Activated naive CD4-positive, alpha-beta T cell treated with anti-CD3 and anti-CD28 coated beads, Interleukin-2, amount 50 U/mL, for 16 hours (primary cell): Measurements from ENCODE around the gene DYNC1LI2.
"Not testable (repeated sequence)": the region's sequence is repeated elsewhere in the genome, so short reads cannot be mapped to it uniquely, and the experiment has no call there.

Experiments used
- DNase-seq: peaks from one replicate; pipeline ENCODE4 v3.0.0-alpha.2; 2020

DYNC1LI2 gene

DNA sequence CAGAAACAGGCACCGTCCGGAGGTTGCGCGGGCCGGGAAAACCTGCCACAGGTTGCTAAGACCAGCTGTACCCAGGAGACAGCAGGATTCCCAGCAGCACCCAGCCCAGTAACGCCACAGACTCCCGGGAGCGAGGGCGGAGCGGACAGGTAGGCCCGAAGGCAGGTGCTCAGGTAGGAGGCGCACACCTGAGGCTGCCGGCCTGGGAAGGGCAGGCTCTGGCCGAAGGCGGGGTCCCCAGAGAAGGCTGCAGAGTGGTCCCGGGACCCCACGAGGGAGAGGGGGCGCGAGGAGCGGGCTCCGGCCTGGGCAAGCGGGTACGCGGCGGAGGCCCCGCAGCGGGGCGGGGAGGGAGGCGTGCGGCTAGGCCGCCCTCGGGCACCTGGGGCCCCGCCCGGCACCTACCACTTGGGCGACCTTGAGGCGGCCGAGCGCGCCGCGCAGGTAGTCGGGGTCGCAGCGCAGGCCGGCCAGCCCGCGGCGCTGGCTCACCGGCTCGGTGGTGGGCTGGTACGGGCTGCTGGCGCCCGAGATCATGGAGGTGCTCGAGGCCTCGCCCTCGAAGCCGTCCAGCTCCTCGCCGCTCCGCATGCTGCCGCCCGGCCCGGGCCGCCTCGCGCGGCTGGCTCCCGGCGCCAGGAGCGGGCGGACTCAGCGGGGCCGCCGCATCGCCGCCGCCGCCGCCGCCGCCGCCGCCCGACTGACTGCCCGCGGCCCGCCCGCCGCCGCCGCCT, 55.3 kb downstream of the DYNC1LI2 start:
- peak; percentile 23 for DNase-seq

DNA sequence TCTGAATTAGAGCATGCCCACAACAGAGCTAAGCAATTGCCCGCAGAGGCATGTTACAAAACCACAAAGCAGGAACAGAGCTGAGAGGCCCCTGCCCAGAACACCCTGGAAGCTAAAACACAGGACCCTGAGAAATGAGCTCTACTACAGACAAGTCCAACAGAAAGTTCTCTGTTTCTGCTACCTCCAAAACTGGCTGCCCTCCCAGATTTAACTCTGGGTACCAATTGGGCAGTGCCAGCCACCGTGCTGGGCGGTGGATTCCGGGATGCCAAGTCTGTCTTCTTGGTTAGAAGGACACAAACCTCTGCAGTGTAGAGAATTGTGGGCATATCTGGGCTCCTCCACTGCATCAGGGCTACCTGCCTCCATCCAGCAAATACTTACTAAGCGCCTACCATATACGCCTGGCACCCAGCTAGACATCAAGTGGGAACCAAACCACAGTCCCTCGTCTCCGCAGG, 55.9 kb downstream of the DYNC1LI2 start:
- no peak for DNase-seq

DNA sequence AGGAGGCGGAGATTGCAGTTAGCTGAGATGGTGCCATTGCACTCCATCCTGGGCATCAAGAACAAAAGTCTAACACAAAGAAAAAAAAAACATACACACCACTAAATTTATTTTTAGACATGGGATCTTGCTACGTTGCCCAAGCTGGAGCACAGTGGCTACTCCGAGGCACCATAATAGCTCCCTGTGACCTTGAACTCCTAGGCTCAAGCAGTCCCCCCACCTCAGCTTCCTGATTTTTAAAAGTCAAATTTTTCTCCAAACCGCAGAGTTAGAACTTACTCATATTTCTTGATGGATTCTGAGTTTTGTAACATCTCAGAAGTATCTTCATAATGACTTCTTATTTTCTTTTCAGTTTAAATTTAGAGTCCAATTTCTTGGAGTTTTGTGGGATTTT, 58.3 kb downstream of the DYNC1LI2 start:
- no peak for DNase-seq

DNA sequence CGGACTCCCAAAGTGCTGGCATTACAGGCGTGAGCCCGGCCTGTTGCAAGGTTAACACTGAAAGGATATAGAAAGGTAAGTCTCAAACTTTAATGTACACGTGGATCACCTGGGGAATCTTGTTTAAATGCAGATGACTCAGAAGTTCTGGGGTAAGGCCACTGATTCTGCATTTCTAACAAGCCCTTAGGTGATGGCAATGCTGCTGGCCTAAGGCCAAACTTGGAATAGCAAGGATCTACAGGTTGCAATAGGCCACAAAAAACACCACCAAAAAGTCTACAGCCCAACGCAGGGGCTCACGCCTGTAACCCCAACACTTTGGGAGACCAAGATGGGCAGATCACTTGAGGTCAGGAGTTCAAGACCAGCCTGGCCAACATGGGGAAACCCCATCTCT, 59.1 kb downstream of the DYNC1LI2 start:
- no peak for DNase-seq

DNA sequence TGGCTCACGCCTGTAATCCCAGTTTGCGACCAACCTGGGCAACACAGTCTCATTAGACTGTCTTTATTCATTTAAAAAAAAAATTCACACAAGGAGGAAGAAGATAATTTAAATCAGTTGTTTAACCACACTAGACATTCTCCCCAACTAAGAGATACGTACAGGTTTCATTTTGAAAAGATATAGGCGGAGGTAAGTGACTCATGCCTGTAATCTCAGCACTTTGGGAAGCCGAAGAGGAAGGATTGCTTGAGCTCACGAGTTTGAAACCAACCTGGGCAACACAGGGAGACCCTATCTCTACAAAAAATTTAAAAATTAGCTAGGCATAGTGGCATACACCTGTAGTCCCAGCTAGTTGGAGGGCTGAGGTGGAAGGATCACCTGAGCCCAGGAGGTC, 60.2 kb downstream of the DYNC1LI2 start:
- DNase-seq: no peak

DNA sequence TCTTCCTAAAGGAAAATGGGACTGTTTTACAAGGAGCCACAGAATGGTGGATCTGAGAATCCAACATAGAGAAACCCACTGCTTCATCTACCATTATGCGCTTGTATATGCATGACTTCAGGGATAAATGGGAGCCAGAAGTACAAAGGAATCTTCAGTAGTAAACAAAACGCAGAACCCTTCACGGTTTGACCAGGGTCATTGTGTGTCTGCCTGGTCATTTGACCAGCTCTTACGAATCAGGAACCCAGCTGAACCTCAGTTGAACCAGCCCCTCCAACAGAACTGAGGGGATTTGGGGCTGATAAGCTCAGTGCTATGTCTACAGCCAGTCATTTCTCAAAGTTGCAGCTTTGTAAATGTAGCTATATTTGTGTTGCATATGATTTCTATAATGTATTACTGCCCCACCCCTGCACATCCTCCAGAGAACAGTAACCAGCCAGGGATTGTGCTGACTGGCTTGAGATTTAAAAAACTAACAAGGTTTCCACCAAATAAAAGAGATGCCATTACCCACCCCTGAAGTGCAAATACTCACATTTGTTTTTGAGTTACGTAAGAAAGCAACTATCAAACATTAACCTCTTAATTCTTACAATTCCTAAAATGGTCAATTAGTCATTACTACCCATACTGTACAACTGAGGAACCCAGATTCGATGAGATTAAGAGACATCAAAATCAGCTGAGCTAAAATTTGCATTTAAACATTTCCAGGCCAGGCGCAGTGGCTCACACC, 61.1 kb downstream of the DYNC1LI2 start:
- no peak for DNase-seq

DNA sequence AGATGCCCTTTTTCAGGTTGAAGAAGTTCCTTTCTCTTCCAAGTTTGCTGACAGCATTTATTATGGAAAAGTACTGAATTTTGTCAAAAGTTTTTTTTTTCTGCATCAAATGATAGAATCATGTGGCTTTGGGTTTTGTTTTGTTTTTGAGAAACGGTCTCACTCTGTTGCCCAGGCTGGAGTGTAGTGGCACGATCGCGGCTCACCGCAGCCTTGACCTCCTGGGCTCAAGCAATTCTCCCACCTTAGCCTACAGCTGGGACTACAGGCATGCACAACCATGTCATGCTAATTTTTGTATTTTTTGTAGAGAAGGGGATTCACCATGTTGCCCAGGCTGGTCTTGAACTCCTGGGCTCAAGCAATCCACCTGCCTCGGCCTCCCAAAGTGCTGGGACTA, 62.1 kb downstream of the DYNC1LI2 start:
- no peak for DNase-seq

DNA sequence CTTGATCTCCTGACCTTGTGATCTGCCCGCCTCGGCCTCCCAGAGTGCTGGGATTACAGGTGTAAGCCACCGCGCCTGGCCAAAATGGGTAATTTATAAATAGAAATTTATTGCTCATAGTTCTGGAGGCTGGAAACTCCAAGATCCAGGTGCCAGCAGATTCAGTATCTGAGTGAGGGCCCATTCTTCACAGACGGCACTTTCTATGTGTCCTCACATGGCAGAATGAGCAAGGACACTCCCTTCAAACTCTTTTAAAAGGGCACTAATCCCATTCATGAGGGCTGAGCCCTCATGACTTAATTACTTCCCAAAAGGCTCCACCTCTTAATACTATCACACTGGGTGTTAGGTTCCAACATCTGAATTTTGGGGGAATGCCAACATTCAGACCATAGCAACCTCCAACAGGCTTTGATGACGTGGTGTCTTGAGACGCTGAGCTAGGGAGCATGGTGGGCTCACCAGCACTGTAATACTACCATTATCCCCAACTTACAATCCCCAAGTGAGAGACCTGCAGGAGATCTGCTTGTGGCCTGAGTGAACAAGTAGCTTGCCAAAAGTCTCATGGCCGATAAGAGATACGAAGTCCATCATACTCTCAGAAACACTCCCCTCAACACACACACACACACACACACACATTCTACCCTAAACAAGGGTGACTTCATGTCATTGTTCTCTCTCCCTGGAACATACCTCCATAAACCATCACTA, 63.3 kb downstream of the DYNC1LI2 start:
- no peak for DNase-seq

DNA sequence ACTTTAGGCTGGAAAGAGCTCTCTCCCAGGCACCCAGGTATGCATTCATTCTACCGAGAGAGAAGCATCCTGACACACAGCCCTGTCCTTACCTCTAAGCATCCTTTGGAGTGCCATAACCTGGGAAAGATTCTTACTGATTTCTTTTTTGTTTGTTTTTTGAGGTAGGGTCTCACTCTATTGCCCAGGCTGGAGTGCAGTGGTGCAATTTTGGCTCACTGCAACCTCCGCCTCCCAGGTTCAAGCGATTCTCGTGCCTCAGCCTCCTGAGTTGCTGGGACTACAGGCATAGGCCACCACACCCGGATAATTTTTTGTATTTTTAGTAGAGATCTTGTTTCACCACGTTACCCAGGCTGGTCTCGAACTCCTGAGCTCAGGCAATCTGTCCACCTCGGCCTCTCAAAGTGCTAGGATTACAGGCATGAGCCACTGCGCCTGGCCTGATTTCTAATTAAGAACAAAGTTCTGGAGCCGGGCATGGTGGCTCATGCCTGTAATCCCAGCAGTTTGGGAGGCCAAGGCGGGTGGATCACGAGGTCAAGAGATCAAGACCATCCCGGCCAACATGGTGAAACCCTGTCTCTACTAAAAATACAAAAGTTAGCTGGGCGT, 65.8 kb downstream of the DYNC1LI2 start:
- not testable (repeated sequence) for DNase-seq

DNA sequence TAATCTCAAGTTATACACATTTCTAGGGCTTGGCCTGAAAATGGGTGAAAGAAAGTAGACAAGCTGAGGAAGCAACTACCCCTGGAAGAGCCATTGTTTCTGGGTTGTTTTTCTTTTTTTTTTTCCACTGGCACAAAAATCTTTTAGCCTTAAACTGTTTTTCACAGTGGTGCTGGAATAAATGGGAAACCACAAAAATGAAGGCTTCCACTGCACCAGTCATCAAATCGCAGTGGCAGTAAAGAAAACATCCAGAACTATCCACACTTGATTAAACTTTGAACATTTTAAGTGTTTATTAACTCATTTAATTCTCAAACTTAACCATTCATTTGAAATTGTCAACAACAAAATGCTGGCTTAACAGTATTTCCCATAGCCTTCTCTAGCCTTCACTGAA, 69.1 kb downstream of the DYNC1LI2 start:
- DNase-seq: no peak

DNA sequence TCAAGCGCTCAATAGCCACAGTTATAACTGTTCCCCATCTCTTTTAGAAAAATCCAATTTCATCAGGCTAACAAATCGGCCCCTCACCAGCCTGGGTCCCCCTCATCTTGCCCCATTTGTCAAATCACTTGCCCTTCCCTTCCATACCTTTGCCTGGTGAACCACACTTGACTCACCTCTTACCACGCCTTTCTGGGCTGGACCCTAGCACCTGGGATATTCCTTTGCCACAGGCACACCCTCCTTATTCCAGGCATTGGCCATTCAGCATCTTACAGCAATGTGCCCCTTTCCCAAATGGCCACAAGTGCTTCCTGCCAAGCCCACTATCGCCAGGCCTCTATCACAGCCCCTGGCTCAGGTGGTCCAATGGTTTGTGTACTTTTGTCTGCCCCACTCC, 69.7 kb downstream of the DYNC1LI2 start:
- no peak for DNase-seq

DNA sequence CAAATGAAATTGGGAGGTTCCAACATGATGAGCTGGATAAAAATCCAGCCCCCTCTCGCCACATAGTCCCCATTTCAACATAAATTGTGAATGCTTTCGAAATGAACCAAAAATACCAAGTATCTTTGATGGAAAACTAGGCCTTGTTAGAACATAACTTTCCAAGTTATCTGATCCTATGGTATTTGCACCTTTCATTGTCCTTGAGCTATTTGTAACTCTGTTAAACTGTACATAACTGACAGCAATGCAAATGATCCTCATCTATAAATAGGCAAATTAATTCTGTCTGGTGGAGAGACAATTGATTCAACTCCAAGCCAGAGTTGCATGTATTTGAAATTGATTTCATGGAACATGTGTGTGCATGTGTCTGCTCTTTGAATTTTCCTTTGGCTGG, 73.1 kb downstream of the DYNC1LI2 start:
- no peak for DNase-seq

DNA sequence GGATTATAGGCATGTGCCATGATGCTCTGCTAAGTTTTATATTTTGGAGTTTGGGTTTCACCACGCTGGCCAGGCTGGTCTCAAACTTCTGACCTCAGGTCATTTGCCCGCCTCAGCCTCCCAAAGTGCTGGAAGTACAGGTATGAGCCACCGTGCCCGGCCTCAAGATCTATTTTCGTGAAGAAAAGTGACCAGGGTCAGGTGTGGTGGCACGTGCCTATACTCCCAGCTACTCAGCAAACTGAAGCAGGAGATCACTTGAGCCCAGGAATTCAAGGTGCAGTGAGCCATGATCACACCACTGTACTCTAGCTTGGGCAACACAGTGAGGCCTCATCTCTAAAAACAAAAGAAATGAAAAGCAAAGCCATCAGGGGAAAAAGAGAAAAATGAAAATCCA, 73.6 kb downstream of the DYNC1LI2 start:
- no peak for DNase-seq

DNA sequence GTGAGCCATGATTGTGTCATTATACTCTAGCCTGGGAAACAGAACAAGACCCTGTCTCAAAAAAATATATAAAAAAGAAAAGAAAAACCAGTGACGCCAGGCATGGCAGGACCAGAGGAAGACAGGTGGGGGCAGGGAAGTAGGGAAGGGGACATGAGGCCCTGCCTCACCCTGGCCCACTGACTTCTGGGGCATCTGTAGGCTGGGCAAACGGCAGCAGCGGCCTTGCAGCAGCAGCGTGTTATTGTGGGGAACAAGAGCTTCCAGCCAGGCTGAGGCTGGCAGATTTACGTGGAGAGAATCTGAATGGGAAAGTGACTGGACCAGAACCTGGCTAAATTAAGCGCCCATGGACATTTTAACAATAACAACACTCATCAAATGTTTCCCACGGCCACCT, 74.2 kb downstream of the DYNC1LI2 start:
- DNase-seq: no peak

DNA sequence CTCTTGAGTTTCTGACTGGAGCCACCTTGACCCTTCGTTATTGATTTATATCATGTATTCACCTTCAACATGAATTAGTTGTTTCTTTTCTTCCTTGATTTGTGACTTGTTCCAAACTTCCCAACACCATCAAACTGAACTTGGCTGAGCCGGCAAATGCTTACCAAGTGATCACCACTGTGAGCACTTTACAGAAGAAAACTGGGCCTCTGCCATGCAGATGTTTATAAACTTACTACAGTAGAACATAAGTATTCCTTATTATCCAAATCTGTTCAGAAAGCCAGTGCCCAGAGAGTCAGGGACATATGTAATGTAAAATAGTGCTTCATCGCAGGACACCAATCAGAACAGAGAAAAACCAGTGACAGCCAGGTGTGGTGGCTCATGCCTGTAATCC, 74.8 kb downstream of the DYNC1LI2 start:
- DNase-seq: no peak

DNA sequence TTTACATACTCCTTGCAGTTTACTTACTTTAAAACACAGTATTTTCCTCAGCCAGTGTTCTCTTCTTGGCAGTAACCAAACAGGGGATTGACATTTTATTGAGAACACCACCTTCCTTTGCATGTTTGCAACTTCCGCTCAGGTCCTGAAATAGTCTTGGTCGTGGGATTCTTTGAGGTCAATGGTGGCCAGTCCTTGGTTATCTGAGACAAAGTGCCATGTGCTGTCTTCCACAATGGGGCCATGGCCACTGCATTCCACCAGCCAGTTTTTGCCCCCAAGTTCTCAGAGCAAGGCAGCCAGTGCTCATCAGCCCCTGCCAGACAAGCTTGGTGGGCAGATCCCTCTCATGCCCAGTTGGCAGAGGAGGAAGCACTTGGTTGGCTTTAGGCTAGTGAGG, 77.7 kb downstream of the DYNC1LI2 start:
- DNase-seq: no peak
